Ishikawa (cell line): ENCODE measurements around the gene ADD3.

Source experiments
- CEBPB ChIP-seq: IDR thresholded peaks from 2 replicates; pipeline ENCODE4 v1.6.1; 2012
- CREB1 ChIP-seq: IDR thresholded peaks from 2 replicates; pipeline ENCODE4 v1.6.1; 2012; ENCODE audit warnings: low read depth
- EGR1 ChIP-seq: IDR thresholded peaks from 2 replicates; pipeline ENCODE4 v1.6.1; 2012
- EP300 ChIP-seq: IDR thresholded peaks from 2 replicates; pipeline ENCODE4 v1.6.1; 2012; ENCODE audit warnings: borderline replicate concordance
- FOXM1 ChIP-seq: IDR thresholded peaks from 2 replicates; pipeline ENCODE4 v1.6.1; 2012; ENCODE audit warnings: low read depth, borderline replicate concordance
- NFIC ChIP-seq: IDR thresholded peaks from 2 replicates; pipeline ENCODE4 v1.6.1; 2012
- RAD21 ChIP-seq: IDR thresholded peaks from 2 replicates; pipeline ENCODE4 v1.6.1; 2012; ENCODE audit warnings: low read depth
- TAF1 ChIP-seq: IDR thresholded peaks from 2 replicates; pipeline ENCODE4 v1.6.1; 2012; ENCODE audit warnings: low read depth, mild to moderate bottlenecking
- TCF12 ChIP-seq: IDR thresholded peaks from 2 replicates; pipeline ENCODE4 v1.6.1; 2012; ENCODE audit warnings: low read depth
- TEAD4 ChIP-seq: IDR thresholded peaks from 2 replicates; pipeline ENCODE4 v1.6.1; 2012
- YY1 ChIP-seq: IDR thresholded peaks from 2 replicates; pipeline ENCODE4 v1.6.1; 2012; ENCODE audit warnings: low read depth
- ZBTB7A ChIP-seq: IDR thresholded peaks from 2 replicates; pipeline ENCODE4 v1.6.1; 2012; ENCODE audit warnings: low read depth
- TF ChIP-seq, protein P1 (sequence below): IDR thresholded peaks from 2 replicates; pipeline ENCODE4 v1.6.1; 2012
- TF ChIP-seq, protein P2 (sequence below): IDR thresholded peaks from 2 replicates; pipeline ENCODE4 v1.6.1; 2012; ENCODE audit warnings: low read depth, mild to moderate bottlenecking
- TF ChIP-seq, protein P3 (sequence below): IDR thresholded peaks from 2 replicates; pipeline ENCODE4 v1.6.1; 2012

The ADD3 gene

DNA sequence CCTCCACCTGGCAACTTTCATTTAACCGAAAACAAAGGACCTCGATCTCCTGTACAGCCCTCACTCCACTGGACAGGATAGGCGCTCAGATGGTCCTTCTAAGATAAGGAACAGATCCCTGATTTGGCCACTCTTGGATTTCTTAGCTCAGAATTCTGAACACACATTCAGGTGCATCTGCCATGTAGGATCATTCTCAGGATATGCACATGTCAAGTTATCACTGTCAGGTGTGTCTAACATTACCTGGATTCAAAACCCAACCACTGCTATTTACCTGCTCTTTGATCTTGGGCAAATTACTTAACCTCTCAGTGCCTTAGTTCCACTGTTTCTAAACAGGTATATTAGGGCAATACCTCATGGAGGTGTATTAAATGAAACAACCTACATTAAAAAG, 12.2 kb upstream of the ADD3 start:
- TF ChIP-seq, protein P1, sequence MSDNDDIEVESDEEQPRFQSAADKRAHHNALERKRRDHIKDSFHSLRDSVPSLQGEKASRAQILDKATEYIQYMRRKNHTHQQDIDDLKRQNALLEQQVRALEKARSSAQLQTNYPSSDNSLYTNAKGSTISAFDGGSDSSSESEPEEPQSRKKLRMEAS: no peak
- TF ChIP-seq TCF12: no peak
- TF ChIP-seq, protein P2, sequence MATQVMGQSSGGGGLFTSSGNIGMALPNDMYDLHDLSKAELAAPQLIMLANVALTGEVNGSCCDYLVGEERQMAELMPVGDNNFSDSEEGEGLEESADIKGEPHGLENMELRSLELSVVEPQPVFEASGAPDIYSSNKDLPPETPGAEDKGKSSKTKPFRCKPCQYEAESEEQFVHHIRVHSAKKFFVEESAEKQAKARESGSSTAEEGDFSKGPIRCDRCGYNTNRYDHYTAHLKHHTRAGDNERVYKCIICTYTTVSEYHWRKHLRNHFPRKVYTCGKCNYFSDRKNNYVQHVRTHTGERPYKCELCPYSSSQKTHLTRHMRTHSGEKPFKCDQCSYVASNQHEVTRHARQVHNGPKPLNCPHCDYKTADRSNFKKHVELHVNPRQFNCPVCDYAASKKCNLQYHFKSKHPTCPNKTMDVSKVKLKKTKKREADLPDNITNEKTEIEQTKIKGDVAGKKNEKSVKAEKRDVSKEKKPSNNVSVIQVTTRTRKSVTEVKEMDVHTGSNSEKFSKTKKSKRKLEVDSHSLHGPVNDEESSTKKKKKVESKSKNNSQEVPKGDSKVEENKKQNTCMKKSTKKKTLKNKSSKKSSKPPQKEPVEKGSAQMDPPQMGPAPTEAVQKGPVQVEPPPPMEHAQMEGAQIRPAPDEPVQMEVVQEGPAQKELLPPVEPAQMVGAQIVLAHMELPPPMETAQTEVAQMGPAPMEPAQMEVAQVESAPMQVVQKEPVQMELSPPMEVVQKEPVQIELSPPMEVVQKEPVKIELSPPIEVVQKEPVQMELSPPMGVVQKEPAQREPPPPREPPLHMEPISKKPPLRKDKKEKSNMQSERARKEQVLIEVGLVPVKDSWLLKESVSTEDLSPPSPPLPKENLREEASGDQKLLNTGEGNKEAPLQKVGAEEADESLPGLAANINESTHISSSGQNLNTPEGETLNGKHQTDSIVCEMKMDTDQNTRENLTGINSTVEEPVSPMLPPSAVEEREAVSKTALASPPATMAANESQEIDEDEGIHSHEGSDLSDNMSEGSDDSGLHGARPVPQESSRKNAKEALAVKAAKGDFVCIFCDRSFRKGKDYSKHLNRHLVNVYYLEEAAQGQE: no peak
- no peak for TF ChIP-seq NFIC
- no peak for TF ChIP-seq CEBPB
- no peak for TF ChIP-seq EP300
- no peak for TF ChIP-seq RAD21
- TF ChIP-seq TEAD4: no peak
- TF ChIP-seq TAF1: no peak
- no peak for TF ChIP-seq YY1

DNA sequence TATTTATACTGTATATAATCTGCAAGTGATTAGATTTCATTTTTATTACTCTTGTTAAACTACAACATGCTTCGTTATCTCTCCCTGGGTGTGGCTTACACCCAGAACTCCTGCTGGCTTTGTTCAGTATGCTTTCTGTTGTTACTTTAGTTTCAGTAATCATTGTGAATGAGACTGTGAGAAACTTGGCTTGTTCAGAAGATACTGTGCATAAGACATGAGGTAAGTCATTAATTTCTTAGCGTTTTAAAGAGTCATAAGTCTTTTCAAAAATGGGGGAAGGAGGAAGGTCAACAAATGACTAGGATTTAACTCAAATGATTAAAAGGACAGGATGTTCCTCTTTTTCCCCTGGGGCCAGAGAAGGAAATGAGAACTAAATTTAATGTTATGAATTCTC, 11.6 kb upstream of the ADD3 start:
- TF ChIP-seq FOXM1: no peak

DNA sequence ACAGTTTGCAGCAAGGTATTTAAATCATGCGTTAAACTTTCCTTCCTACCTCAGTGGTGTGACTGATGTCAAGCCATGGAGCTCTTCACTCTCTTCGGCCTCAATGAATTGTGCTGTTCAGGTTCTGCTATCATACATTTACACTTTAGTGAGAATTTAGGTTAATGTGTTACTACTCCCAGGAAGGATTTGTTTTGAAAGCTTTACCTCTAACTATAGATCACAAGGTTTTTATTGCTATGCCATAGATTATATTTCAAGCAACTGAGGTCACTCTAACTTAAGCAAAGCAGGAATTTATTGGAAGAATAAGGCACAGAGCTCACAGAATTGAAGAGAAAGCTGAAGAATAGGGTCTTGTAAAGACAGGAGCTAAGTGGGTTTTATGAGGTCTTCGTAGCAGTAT, 11.0 kb upstream of the ADD3 start:
- TF ChIP-seq TEAD4 (no peak), CEBPB (no peak), YY1 (no peak), FOXM1 (no peak), TCF12 (no peak), EP300 (no peak), EGR1 (no peak), CREB1 (no peak), NFIC (no peak), TAF1 (no peak)
- TF ChIP-seq, protein P1: no peak

DNA sequence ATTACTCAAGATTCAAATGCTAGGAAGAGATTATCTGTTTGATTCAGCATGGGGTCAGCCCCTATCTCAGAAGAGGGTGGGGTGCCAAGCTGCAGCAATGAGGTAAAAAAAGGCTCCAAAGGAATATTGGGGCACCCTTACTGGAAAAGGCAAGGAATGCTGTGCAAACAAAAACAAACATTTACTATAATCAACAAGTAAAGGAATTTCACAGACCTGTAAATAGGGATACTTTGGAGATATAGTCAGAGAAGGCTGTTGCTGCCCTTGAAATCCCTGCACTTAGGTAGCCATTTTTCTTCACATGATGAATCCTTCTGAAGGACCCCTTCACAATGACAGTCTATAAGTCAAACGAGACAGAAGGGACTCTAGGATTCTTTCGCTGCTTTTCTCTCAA, 10.6 kb upstream of the ADD3 start:
- no peak for TF ChIP-seq FOXM1
- no peak for TF ChIP-seq TCF12
- TF ChIP-seq, protein P3, sequence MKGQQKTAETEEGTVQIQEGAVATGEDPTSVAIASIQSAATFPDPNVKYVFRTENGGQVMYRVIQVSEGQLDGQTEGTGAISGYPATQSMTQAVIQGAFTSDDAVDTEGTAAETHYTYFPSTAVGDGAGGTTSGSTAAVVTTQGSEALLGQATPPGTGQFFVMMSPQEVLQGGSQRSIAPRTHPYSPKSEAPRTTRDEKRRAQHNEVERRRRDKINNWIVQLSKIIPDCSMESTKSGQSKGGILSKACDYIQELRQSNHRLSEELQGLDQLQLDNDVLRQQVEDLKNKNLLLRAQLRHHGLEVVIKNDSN: no peak
- TF ChIP-seq YY1: no peak
- no peak for TF ChIP-seq EGR1
- no peak for TF ChIP-seq RAD21
- TF ChIP-seq NFIC: no peak
- no peak for TF ChIP-seq EP300
- TF ChIP-seq TAF1: no peak
- TF ChIP-seq TEAD4: no peak
- TF ChIP-seq CREB1: no peak
- TF ChIP-seq, protein P1: no peak
- TF ChIP-seq, protein P2: no peak
- no peak for TF ChIP-seq CEBPB
- no peak for TF ChIP-seq ZBTB7A

DNA sequence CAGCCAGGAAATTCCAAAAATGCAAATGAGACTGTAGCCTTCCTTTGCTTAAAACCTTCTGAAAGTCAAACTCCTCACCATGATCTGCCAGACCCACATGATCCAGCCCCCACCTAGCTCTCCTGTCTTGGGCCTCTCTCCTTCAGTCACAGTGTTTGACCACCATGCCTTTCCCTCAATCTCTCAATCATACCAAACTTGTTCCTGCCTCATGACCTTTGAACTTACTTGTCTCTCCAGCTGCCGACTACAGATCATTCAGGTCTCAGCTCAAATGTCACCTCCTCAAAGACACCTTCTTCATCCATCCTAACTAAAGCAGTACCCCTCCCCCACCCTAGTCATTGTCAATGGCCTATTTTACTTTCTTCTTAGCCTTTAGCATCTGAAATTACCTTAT, 9.3 kb upstream of the ADD3 start:
- TF ChIP-seq, protein P3: no peak
- TF ChIP-seq, protein P1: no peak
- no peak for TF ChIP-seq FOXM1
- TF ChIP-seq TAF1: no peak
- no peak for TF ChIP-seq TCF12
- TF ChIP-seq NFIC: no peak
- no peak for TF ChIP-seq TEAD4
- TF ChIP-seq RAD21: no peak
- no peak for TF ChIP-seq CEBPB
- TF ChIP-seq, protein P2: no peak
- TF ChIP-seq EGR1: no peak
- TF ChIP-seq ZBTB7A: no peak
- TF ChIP-seq YY1: no peak
- no peak for TF ChIP-seq EP300
- no peak for TF ChIP-seq CREB1
